Amniotic stem cell (primary cell): ENCODE data around the gene MXRA8.

ENCODE experiments used
- DNase-seq: peaks from one replicate; lab custom pipeline; 2025; lab: John Stamatoyannopoulos, UW

Gene MXRA8

DNA sequence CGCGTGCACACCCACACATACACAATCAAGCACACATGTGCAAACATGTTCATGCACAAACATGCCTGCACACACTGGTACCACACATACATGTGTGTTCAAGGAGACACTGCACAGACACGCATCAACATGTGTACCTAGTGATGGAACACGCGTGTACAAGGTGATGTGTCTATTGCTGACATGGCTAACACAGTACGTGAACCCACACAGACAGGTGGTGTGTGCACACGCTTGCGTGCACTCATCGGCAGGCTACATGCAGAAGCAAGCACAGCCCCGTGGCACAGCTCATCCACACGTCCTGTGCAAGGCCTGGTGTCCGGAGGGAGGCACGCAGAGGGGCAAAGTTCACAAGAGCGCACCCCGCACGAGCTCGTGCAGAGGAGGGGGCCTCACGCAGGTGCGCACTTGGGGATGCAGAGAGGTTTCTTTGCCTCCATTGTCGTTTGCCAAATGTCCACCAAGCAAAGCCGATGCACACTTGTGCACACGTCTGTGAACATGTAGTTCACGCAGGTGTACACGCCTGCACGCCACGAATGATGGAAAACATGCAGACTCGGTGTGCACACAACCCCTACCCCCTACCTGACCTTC, 51.6 kb downstream of the MXRA8 start:
- DNase-seq: no peak

DNA sequence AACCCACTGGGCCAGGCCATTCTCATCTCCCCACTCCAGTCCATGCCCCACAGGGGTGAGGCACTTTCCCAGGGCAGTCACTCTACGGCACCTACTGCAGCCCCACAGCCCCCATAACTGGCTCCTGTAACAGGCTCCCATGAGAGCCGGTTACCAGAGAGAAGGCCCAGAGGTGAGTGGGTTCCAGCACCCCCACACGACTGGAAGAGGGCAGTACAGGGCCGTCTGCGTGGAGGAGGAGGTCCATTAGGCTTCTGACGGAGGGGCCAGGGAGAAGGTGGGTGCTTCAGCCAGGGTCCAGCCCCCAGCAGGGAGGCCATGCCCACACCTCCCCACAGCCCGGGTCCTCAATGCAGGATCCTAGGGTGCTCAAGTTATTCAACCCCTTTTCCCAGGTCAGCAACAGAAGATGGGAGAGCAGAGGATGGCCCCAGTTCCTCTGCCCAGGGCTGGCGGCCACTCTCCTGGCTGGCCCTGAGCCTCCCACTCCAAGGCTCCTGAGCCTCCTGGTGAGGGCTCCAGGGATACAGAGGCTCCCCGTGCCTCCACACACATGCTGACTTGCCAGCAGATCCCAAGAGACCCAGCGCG, 52.2 kb downstream of the MXRA8 start:
- no peak for DNase-seq

DNA sequence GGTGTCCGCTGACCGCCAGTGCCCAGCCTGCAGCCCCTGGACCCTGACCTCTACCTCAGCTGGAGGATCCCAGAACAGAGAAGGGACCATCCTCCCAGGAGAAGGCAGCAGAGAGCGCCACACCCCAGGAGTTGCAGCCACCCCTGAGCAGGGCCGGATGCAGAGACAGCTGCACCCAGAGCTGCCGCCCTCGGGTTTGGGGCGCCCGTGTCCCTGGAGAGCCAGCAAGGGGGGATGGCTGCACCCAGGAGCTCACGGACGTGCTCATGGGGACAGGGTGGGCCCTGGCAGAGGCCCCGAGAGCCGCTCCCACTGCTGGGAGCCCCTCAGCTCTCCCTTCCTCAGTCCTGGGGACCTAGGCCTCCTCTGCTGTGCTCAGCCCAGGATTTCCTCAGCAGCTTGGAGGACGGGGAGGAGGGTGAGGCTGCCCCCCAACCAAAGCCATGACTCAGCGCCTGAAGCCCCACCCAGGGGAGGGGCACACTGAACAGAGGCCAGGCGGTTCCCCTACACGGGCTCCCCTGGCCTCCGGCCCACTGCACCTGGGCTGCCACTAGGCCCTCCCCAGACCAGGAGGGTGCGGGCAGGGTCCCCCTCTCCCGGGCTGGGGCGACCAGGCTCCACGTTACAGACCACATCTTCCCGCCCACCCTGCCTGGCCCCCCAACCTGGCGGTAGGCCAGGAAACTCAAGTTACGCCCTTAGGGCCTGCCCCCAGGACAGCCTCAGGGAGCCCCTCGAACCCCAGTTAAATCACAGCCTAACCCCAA, 52.9 kb downstream of the MXRA8 start:
- no peak for DNase-seq

DNA sequence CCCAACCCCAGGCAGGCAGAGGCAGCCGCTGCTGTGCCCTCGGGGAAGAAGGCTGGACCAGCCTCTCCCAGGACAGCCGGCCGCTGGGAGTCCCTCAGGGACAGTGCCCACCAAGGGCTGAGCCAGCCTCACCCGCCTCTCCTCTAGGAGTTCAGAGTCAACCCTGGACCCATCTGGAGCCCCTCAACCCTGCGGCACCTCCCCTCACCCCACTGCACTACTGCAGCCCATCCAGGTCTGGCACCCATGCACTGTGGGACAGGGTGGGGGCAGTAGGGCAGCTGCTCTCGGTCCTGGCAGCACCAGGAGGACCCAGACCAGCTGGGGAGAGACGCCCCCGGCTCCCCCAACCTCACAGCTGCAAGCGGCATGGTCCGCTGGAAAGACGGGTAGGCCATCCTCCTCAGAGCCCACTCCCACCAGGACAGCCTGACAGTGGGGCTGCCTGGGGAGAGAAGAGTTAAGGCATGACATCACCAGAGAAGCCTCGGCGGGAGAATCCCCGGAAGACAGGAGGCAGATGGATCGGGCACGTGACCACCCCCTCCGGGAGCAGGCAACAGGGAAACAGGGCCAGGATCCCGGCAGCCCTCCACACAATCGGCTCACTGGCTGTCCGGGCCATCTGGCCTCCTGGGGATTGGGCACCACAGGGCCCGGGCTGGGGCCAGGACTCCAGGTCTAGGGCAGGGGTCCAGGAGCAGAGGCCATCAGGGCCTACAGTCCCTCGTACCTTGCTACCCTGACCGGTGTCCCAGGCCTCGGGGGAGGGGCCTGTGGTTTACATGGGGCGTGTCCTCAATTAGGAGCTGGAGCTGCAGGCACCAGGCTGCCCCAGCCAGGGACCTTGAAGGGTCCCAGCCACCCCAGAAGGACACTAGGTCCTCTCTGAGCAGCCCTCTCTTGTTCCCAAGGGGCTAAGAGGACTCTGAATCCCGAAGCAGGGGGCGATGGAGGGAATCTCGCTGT, 53.7 kb downstream of the MXRA8 start:
- DNase-seq: no peak

DNA sequence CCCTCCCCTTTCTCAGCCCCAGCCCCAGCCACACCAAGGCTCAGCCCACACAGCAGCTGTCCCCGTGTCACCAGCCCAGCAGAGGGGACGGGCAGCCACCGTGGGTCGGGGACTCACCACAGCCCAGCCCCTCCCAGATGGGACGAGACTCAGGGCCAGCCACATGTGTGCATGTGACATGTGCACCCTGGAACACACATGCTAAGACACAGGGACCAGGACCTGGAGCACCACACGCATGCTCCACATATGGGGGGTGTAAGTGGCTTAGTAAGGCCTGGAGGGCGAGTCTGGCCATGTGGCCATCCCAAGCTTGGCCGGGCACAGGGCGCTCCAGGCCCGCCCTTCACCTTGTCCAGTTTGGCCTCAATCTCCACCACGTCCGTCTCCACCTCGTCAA, 54.6 kb downstream of the MXRA8 start:
- no peak for DNase-seq

DNA sequence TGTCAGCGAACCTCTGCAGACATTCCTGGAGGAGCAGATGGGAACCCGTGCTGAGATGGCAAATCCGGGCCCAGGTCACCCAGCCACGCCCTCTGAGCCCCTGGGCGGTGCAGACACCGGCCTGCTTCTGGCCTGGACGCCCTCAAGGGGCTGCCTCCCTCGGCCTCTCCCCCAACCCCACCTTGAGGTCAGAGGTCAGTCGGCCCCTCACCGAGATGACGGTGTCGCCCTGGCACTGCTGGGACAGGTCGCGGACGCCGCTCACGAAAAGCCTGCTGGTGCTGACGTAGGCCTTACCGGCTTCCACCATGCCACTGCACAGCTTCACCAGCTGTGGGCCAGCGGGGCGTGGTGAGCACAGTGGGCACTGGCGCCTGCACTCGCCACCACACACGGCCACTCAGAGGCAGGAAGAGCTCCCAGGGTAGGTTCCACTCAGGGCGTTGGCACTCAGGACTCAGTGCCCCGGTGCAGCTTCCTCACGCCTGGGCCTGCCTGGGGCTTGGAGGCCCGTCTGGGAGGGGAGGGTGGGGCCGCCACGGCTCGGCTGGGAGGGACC, 55.3 kb downstream of the MXRA8 start:
- no peak for DNase-seq
